DND-41 (cell line): Measurements from ENCODE around the gene NF2.

ENCODE experiments used
- ATAC-seq: fragments of 200-7000 bp; cut with Tn5 transposase; 3 replicates; pipeline ENCODE4 v1.9.1; 2021; ENCODE audit warnings: low read depth; ENCODE audit not compliant: insufficient read depth
- DNase-seq: peaks from one replicate; pipeline ENCODE4 v3.0.0-alpha.2; 2020
- H2AFZ ChIP-seq: 2 replicates; pipeline ENCODE4 v1.6.0; 2012; ENCODE audit warnings: low read depth, low read length
- H3K27ac ChIP-seq: 2 replicates; pipeline ENCODE4 v1.5.1; 2012; ENCODE audit warnings: low read length, inconsistent platforms
- H3K27me3 ChIP-seq: fragments of 200-600 bp; sonication (generic); 2 replicates; pipeline ENCODE4 v1.6.0; 2012; ENCODE audit warnings: low read length, mild to moderate bottlenecking, inconsistent platforms; ENCODE audit not compliant: insufficient read depth, poor library complexity
- H3K36me3 ChIP-seq: 2 replicates; pipeline ENCODE4 v1.5.1; 2012; ENCODE audit warnings: low read length, inconsistent platforms; ENCODE audit not compliant: insufficient read depth
- H3K4me1 ChIP-seq: 2 replicates; pipeline ENCODE4 v1.5.1; 2012; ENCODE audit warnings: mild to moderate bottlenecking, low read length; ENCODE audit not compliant: insufficient read depth
- H3K4me2 ChIP-seq: 2 replicates; pipeline ENCODE4 v1.6.0; 2012; ENCODE audit warnings: mild to moderate bottlenecking, moderate library complexity, low read length, inconsistent platforms; ENCODE audit not compliant: insufficient read depth
- H3K4me3 ChIP-seq, 2 experiments: fragments of 200-600 bp in 1 of 2; shearing (Covaris generic) in 1 of 2; 2 replicates each; pipeline ENCODE4 v1.5.1; 2012 to 2016; ENCODE audit warnings: inconsistent platforms in 2 of 2, low read length in 2 of 2, mild to moderate bottlenecking in 2 of 2, low read depth in 1 of 2, moderate library complexity in 1 of 2
- H3K79me2 ChIP-seq: 2 replicates; pipeline ENCODE4 v1.6.0; 2012; ENCODE audit warnings: low read length, inconsistent platforms; ENCODE audit not compliant: insufficient read depth
- H3K9ac ChIP-seq: 2 replicates; pipeline ENCODE4 v1.6.0; 2012; ENCODE audit warnings: low read depth, mild to moderate bottlenecking, inconsistent platforms, low read length, moderate library complexity
- H3K9me3 ChIP-seq: 2 replicates; pipeline ENCODE4 v1.5.1; 2012; ENCODE audit warnings: low read length, moderate library complexity, mild to moderate bottlenecking, inconsistent platforms; ENCODE audit not compliant: insufficient read depth, severe bottlenecking
- H4K20me1 ChIP-seq: 2 replicates; pipeline ENCODE4 v1.6.0; 2012; ENCODE audit warnings: low read length; ENCODE audit not compliant: insufficient read depth
- CTCF ChIP-seq: IDR thresholded peaks from 2 replicates; pipeline ENCODE4 v1.5.1; 2012; ENCODE audit warnings: borderline replicate concordance, low read length, moderate library complexity, mild to moderate bottlenecking; ENCODE audit not compliant: poor library complexity, severe bottlenecking; ENCODE audit errors: extremely low read depth
- EZH2 ChIP-seq: IDR thresholded peaks from 3 replicates; pipeline ENCODE4 v1.6.1; 2012; ENCODE audit warnings: borderline replicate concordance, low read depth, mild to moderate bottlenecking, moderate library complexity, low read length, inconsistent platforms; ENCODE audit not compliant: severe bottlenecking

Gene NF2

DNA sequence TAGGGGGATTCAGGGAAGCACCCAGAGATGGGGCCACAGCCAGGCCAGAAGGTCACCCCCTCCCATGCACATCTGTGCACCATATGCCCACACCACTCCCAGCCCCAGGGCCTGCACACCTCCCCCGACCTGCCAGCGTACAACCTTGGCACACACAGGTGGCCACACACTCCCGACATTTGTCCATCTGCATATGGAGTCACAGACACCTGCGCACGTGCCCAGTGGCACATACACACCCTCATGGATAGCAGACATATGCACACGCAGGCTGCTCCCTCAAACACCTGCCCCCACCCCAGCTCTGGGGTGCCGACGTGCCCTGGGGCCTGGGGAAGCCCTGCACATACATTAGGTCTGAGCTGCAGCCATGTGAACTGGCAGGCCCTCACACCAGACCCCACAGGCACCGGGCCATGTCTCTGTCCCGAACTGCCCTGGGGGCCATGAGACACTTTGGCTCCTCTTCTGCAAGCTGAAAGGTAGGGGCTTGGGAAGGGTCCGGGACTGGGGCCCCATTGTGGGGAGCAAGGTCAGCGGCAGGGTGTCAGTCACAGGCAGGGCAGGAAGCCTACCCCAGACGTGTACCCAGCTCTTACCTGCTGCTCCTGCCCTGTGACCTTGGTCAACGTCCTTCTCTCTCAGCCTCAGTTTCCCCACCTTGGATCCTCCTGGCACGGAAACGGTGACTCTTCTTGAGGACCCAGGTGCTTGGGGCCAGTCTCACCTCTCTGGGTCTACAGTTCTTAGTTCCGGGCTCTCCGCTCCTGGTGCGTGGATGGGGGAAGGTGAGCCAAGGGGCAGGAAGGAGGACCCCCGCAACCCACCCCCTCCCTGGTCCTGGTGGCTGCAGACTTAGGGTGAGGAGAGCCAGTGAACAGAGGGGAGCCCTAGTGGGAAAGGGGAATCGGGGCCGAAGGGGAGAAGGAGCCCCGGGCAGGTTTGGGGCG, 115.8 kb downstream of the NF2 start:
- H3K9me3 ChIP-seq, result no peaks in the 10 kb centered on the region
- ATAC-seq (no peak), DNase-seq (no peak)
- H3K27ac ChIP-seq, result no peak overlapping the region
- H3K9ac ChIP-seq, result no peak overlapping the region
- no peaks in the 10 kb centered on the region for H3K79me2 ChIP-seq
- no peaks in the 10 kb centered on the region for H3K27me3 ChIP-seq
- H4K20me1 ChIP-seq, result peaks cover 15% of the 10 kb centered on the region
- no peak overlapping the region for H3K4me3 ChIP-seq
- no peak overlapping the region for H3K4me2 ChIP-seq
- H3K4me1 ChIP-seq, result no peaks in the 10 kb centered on the region
- H2AFZ ChIP-seq, result no peak overlapping the region
- no peaks in the 10 kb centered on the region for H3K36me3 ChIP-seq
- TF ChIP-seq CTCF, result no peak

DNA sequence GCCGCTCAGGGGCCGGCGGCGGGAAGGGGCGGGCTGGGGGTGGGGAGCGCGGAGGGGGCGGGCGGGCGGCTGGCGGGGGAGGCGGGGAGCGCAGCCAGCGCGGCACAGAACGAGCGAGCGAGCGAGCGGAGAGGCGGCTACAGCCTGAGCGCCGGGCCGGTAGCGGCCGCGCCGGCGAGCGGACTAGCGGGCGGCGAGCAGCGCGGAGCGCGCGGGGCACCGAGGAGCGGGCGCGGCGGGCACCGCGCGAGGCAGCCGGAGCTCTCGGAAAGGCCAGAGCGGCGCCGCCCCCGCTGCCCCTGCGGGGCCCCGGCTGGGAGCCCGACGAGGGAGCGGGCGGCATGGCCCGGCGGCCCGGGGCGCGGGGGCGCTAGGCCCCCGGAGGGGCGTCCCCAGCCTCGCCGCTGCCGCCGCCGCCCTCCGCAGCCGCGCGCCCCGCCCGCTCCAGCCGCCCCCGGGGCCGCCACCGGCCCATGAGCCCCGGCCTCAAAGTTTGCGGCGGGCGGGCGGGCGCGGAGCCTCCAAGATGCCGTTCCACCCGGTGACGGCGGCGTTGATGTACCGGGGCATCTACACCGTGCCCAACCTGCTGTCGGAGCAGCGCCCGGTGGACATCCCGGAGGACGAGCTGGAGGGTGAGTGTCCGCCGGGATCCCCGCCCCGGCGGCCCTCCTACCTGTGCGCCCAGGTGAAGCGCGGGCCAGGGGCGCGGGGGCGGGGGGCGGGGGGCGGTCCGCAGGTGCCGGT, 116.6 kb downstream of the NF2 start, which contains the start of gene CABP7:
TSS of gene CABP7 (plus strand) at position 105 of the 747 bp plus-strand sequence. CDS start at position 527, 422 bp downstream.
- no peak for ATAC-seq
- no peaks in the 10 kb centered on the region for H3K27me3 ChIP-seq
- no peak within 1 kb of the TSS for H3K27ac ChIP-seq

DNA sequence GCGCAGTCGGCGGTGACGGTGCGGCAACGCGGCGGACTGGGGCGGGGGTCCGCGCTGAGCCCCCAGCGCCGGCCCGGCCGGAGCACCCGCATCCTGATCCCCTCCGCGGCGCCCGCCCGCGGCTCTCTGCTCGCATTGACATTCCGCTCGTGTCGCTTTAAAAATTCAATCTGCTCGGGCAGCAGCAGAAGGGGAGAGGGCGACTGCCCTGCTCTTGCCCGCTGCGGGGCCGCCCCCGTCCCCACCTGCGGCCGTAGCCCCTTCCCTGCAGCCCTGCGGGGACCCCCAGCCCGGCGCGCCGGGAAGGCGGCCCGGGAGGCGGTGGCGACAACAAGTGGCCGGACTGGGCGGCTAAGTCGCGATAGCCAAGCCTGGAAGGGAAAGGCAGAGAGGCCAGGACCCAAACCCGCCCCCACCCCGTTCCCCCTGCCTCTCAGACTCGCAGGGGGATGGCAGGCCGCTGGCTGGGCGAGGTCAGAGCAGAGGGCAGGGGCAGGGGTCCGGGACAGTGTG, 117.4 kb downstream of the NF2 start:
- Histone ChIP-seq H2AFZ (no peak overlapping the region), H3K27ac (no peak overlapping the region), H3K9me3 (no peaks in the 10 kb centered on the region), H3K4me1 (no peaks in the 10 kb centered on the region), H3K79me2 (no peaks in the 10 kb centered on the region), H4K20me1 (peaks cover 20% of the 10 kb centered on the region), H3K27me3 (no peaks in the 10 kb centered on the region), H3K36me3 (no peaks in the 10 kb centered on the region), H3K9ac (no peak overlapping the region), H3K4me2 (no peak overlapping the region), H3K4me3 (no peak overlapping the region)
- no peak for TF ChIP-seq CTCF
- no peak for TF ChIP-seq EZH2
- no peak for DNase-seq
- no peak for ATAC-seq

More for the DNA sequence above, 116.6 kb downstream of the NF2 start, which contains the start of gene CABP7:
- Histone ChIP-seq H3K79me2 (no peaks in the 10 kb centered on the region), H3K4me3 (no peak within 1 kb of the TSS), H3K36me3 (no peaks in the 10 kb centered on the region), H2AFZ (no peak within 1 kb of the TSS), H4K20me1 (peaks cover 18% of the 10 kb centered on the region), H3K4me2 (no peak within 1 kb of the TSS), H3K4me1 (no peaks in the 10 kb centered on the region), H3K9me3 (no peaks in the 10 kb centered on the region), H3K9ac (no peak within 1 kb of the TSS)
- no peak for DNase-seq
- no peak for TF ChIP-seq EZH2
- no peak for TF ChIP-seq CTCF
